ENCODE data around the gene GRK5.

DNA sequence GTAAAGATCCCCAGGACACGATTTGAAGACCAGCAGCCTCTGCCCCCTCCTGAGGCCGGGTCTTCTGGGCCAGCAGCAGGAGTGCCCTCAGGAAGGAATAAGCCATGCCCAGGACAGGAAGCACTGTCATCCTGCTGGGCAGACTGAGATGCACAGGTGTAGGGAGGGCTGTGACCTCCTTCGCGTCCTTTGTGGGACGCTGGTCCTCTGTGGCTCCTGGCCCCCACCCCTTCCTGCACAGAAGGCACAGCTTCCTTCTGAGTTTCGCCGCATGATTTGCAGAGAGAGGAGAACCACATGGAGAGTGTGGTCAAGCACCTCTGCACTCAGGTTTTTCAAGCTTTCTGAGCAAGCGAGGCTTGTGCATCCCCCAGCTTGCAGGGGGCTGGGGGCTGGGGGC is 222.4 kb downstream of the GRK5 start:
- TF ChIP-seq EZH2 (optimal IDR thresholded peaks at IDR 0.05; ENCODE audit: low read depth, low read length): no peak
- TF ChIP-seq, protein P1, sequence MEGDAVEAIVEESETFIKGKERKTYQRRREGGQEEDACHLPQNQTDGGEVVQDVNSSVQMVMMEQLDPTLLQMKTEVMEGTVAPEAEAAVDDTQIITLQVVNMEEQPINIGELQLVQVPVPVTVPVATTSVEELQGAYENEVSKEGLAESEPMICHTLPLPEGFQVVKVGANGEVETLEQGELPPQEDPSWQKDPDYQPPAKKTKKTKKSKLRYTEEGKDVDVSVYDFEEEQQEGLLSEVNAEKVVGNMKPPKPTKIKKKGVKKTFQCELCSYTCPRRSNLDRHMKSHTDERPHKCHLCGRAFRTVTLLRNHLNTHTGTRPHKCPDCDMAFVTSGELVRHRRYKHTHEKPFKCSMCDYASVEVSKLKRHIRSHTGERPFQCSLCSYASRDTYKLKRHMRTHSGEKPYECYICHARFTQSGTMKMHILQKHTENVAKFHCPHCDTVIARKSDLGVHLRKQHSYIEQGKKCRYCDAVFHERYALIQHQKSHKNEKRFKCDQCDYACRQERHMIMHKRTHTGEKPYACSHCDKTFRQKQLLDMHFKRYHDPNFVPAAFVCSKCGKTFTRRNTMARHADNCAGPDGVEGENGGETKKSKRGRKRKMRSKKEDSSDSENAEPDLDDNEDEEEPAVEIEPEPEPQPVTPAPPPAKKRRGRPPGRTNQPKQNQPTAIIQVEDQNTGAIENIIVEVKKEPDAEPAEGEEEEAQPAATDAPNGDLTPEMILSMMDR (IDR thresholded peaks at IDR 0.05; ENCODE audit: low read length): no peak

Data from MM.1S (cell line).